GM10266 (cell line): Measurements from ENCODE around the gene PGBD5.

Experiments
- DNase-seq: peaks from one replicate; pipeline ENCODE4 v3.0.0; 2012; ENCODE audit errors: extremely low spot score
- CTCF ChIP-seq: IDR thresholded peaks from 2 replicates; pipeline ENCODE4 v1.5.1; 2012; ENCODE audit warnings: mild to moderate bottlenecking, low read depth; ENCODE audit not compliant: control insufficient read depth, insufficient read depth; ENCODE audit errors: missing control alignments

PGBD5 gene

GRCh38 chr1:230323686-230324085, 102.4 kb downstream of the PGBD5 start:
- TF ChIP-seq CTCF, result no peak
- DNase-seq, result no peak

GRCh38 chr1:230322967-230323547, 103.1 kb downstream of the PGBD5 start:
- TF ChIP-seq CTCF, result no peak

GRCh38 chr1:230322421-230322756, 103.7 kb downstream of the PGBD5 start:
- no peak for TF ChIP-seq CTCF
- DNase-seq, result no peak

More at GRCh38 chr1:230322967-230323547, 103.1 kb downstream of the PGBD5 start:
- no peak for DNase-seq

GRCh38 chr1:230321741-230322420, 104.3 kb downstream of the PGBD5 start:
- no peak for DNase-seq
- TF ChIP-seq CTCF, result no peak

GRCh38 chr1:230321341-230321740, 104.8 kb downstream of the PGBD5 start:
- no peak for TF ChIP-seq CTCF
- no peak for DNase-seq

GRCh38 chr1:230320804-230321203, 105.3 kb downstream of the PGBD5 start:
- TF ChIP-seq CTCF, result no peak
- no peak for DNase-seq

- no peak for DNase-seq
- no peak for TF ChIP-seq CTCF
These were observed 107.0 kb downstream of the PGBD5 start for GRCh38 chr1:230319014-230319747.
